Left renal pelvis (tissue), 4 donors: Measurements from ENCODE around the gene STON2. TPM values are rescaled to one million over a fixed set of nuclear protein-coding genes. Genes with fewer than 3 reads are reported as not detected.
"Not testable (repeated sequence)": the region's sequence is repeated elsewhere in the genome, so short reads cannot be mapped to it uniquely, and the experiment has no call there.

Source experiments
- DNase-seq, 4 donors: peaks; one replicate each; pipeline ENCODE4 v3.0.0-alpha.2; 2013; ENCODE audit warnings: low read depth in 4 of 4, low spot score in 3 of 4
- polyA plus RNA-seq, 4 donors: library from polyadenylated mRNA; unstranded; fragments of 120-200 nt; gene quantifications; one replicate each; pipeline ENCODE4 v1.2.1, GENCODE V29; 2013; ENCODE audit not compliant: insufficient read length in 4 of 4

Gene STON2
- polyA plus RNA-seq, 4 donors: 2.5 to 53.8 (median 45.7) TPM

DNA sequence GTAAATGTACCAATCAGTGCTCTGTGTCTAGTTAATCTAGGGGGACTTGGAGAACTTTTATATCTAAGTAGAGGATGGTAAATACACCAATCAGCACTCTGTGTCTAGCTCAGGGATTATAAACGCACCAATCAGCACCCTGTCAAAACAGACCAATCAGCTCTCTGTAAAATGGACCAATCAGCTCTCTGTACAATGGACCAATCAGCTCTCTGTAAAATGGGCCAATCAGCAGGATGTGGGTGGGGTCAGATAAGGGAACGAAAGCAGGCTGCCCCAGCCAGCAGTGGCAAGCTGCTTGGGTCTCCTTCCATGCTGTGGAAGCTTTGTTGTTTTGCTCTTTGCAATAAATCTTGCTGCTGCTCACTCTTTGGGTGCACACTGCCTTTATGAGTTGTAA, 163.3 kb downstream of the STON2 start:
- DNase-seq: not testable (repeated sequence)

DNA sequence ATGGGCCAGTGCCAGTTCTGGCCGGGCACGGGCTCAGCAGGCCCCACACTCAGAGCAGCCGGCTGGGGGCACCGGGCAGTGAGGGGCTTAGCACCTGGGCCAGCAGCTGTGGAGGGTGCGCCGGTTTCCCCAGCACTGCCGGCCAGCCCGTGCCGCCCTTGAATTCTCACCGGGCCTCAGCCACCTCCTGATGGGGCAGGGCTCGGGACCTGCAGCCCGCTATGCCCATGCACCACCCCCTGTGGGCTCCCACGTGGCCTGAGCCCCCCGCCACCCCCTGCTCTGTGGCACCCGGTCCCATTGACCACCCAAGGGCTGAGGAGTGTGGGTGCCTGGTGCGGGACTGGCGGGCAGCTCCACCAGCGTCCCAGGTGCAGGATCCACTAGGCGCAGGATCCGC, 164.0 kb downstream of the STON2 start:
- DNase-seq: no peak

DNA sequence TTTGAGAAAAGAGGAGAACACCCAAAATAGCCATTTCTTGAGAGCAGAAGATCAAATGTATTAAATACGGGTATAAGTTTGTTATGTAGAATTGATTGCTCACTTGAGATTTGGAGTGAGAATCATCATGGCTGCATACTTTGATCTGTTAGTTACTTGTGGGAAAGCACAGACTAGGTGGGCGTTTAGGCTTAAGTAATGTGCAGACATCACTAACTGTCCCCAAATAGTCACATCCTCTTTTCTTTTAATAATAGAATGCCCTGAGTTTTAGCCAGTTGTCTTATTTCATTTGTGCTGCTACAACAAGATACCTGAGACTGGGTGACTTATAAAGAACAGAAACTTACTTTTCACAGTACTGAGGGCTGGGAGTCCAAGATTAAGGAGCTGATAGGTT, 165.0 kb downstream of the STON2 start:
- DNase-seq: no peak

DNA sequence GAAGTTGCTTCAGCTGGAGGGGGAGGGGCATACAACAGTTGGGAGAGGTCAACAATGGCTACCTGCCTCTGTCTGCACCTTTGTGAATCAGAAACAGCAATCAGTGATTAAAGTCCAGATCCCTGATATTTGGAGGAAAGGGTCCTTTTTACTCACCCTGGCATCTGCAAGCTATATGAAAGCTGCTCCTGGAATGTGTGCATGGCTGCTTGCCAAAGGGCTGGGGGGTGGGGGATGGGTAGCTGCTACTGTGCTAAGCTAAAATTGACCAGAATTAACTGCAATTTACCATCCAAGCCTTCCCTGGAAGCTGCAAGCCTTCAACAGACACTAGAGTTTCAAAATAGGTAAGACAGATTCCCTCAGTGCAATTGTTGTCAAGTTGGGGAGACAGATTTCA, 165.8 kb downstream of the STON2 start:
- peak in 2 of 4 donors; percentile 33 to 42 for DNase-seq

DNA sequence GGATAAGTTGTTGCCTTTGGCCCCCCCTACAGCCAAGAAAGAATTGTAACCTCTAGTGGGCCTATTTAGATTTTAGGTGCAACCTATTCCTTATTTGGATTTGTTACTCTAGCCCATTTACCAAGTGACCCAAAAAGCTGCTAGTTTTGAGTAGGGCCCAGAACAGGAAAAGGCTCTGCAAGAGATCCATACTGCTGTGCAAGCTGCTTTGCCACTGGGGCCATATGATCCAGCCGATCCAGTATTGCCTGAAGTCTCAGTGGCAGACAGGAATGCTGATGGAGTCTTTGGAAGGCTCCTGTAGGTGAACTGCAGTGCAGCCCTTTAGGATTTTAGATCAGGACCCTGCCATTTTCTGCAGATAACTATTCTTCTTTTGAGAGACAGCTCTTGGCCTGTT, 166.5 kb downstream of the STON2 start:
- no peak for DNase-seq

DNA sequence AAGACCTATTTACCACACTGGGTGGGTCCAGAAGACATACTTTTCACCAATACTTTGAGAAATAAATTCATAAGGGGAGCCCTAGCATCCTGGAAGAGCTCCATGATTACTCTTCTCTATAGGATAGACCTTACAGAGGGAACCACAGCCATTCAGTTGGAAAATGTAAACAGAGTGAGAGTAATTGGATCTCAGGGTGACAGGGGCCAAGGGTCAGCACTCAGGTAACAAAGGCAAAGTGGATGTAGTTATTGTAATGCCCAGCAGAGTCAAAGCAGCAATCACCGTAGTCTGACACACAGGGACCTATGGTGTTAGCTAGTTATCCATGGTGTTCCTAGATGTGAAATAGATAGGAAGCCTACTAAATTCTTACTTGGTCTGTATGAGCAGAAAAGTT, 168.6 kb downstream of the STON2 start:
- no peak for DNase-seq

DNA sequence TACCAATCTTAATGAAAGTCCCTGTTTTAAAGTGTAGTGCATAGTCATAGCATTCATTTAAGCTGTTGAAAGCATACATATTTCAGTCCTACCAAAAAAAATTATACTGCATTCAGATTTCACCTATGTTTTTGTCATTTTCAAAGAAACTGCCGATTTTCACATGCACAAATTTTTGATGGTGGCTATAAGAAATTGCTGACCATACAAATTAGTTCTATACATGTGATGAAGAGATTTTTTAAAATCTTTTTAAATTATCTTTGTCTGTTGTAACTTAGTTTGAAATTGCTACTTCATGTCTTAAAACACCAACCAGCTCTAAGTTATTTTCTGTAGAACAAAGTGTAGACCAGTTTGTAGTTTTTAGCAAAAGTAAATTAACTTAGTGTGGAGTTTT, 175.9 kb downstream of the STON2 start:
- DNase-seq: no peak

DNA sequence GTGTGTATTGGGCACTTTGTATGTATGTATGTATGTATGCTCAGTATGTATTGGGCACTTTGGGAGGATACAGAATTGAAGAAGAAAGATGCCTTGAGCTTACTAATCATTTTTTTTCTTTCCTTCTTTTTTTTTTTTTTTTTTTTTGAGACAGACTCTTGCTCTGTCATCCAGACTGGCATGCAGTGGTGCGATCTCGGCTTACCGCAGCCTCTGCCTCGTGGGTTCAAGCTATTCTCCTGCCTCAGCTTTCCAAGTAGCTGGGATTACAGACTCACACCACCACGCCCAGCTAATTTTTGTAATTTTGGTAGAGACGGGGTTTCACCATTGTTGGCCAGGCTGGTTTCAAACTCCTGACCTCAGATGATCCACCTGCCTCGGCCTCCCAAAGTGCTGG, 176.3 kb downstream of the STON2 start:
- not testable (repeated sequence) for DNase-seq

DNA sequence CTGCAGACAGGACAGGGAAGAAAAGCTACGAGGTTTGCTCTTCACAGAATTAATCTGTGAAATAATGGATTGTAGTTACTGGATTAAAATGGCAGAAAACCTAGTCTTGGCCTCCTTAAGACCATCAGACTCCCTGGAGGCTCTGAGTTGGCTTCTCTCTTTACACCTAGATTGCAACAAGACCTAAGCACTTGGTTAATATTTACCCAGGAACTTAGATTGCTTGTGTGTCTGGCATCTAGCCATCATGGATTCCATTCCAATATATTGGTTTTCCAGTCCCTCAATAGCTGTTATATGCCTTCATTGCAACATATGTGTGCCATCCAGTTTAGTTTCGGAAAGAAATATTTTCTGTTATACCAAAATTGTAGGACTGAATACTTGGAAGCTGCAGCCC, 177.4 kb downstream of the STON2 start:
- DNase-seq: no peak

DNA sequence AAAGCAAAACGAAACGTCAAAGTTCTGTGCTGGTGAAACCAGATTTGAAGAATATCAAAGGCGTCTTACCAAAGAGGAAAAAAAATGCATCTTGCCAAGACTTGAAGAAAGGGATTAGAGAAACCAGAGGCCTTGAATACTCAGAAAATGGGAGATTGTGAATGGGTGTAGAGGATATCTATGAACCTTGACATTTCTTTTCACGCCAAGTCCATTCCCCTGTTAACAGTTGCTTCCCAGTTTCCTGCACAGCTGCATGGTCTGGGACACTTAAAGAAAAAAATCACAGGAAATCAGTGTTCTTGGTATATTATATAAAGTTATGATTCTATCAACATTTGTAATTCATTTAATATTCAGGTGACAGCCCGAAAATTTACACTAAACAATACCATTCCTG, 178.0 kb downstream of the STON2 start:
- no peak for DNase-seq

DNA sequence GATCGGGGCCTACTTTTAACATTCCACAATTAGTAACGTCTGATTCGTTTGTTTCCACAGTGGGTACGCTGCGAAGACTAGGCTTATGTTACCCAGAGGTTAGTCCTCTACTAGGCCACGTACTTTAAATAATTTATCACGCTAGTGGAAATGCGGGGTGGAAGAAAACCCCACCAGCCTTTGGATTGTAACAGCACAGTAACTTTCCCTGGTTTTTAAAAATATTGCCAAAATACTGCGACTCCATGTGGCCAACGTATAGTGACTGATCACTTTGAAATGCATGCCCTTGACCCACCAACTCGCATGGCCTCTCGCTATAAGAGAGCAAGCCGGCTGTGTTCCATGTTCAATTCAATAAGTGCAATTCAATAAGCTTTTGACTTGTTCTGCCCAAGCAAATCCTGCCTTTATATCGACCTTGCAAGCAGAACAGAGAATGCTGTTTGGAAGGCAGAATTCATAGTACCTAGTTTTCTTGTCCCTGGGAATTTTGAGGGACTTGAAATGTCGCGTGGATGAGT, 178.5 kb downstream of the STON2 start:
- DNase-seq: no peak

DNA sequence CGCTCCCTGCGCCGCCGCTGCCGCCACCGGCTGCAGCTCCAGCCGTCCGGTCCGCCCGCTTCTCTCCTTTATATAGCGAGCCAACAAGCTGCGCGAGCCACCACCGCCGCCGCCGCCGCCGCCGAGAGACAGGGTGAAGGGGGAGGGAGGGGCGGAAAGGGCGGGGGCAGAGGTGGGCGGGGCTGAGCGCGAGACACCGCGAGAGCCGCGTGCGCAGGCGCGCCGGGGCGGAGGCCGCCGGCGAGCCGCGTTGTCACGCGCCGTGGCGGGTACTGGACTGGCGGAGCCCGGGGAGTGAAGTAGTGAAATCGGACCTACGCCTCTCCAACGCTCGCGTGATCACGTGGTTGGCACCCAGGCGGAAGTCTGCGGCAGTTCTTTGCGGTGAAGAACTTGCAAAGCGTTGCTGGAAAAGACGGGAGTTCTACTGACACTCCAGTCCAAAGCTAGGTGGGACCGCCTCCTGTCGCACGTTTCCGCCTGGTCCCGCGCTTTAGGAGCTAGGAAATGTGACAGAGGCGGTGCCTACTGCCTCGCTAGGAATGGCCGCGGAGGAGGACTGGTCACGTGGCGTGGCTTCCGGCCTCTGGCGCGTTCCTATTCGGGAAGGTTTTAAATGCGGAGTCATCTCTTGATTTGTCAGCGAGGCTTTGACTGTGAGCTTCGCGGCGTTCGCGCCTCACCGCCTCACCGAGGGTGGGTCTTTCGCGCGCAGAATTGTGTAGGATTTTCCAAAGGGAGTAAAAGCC, 179.1 kb downstream of the STON2 start, which contains the start of gene GTF2A1:
GTF2A1 (minus strand) TSS at position 130 of the 749 bp plus-strand sequence. CDS start 441 bp downstream, outside the sequence.
- DNase-seq: peak; percentile 91 to 97 (median 92)

DNA sequence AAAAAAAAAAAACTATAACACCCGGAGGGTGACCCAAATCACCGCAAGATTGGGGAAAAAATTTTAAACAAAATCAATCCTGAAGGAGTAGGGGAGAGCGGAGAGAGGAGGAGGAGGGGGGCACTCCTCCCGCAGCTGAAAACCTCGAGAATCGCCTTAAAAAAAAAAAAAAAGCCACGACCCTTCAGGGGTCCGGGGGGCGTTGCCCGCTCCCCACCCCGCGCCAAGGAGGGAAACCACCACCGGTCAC, 179.6 kb downstream of the STON2 start:
- no peak for DNase-seq

DNA sequence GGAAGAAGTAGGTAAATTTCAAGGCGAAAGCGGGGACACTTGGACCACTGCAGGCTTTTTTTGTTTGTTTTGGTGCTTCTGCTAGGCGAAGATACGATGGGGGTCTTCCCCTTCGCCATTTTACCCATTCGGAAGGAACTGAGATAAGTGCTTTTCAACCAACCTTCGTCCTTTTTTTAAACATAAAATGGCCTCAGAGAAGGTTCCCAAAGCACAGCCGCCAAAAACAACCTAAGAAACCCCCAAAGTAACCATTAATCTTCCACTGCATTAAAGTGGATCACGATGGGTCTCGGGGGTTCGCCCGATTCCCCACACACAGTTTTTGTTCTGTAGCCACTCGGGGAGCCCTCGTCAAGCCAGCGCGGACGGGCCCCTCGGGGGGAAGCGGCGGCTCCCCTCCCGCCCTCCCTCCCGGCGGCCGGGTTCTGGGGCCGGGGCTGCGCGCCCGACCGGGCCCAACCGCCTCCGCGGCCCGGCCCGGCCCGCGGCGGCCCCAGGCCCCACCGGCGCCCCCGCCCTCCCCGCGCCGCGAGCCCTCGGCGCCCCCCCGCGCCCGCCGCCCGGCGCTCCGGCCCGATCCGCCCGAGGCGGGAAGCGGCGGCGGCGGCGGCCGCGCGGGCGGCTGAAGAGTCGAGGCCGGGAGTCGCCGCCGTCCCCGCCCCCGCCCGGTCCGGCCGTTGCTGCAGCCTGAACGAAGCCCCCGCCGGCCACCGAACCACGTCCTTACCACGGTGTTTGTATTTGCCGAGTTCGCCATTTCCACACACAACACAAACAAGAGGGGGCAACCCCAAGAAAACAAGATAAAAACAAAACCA, 180.2 kb downstream of the STON2 start:
- DNase-seq: peak in 2 of 4 donors; percentile 25 to 28

DNA sequence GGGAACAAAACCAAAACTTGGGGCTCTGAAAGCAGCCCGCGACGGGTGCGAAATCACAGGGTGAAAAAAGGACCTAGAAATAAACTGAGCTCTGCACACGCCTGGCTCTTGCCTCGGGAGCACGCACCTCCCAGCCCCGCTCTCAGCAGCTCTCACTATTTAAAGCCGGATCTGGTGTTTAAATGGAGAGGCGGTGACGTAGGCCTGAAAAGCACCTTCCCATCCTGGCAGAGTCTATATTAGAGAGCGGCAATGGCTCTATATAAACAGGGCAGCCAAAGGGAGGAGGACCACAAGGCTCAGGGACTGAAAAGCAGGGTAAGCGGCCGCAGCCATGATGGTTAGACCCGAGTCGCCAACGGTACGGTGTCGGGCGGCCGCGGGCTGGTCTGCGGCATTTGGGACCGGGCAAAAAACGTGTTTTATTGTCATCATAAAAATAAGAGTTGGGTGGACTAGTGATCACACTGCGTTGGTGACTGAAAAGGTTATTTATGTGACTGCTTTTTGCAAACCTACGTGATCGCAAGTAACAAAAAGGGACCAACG, 180.8 kb downstream of the STON2 start:
- DNase-seq: peak; percentile 91 to 96 (median 92)

DNA sequence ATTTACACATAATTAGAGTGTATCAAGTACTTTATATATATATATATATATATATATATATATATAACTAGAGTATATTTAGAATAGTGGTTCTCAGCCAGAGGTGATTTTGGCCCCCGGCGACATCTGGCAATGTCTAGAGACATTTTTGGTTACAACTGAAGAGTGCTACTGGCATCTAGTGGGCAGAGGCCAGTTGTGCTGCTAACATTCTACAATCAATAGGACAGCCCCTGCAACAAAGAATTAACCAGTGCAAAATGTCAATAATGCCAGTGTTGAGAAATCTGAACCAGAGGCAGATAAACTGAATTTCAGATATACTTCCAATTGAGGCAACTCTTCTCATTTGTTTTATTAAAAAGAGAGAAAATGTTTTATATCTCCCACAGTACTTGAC, 188.3 kb downstream of the STON2 start:
- DNase-seq: no peak

Other genes with a start within 250 kb of the STON2 start
- gene GTF2A1, start 179.4 kb downstream of the STON2 start, polyA plus RNA-seq: 10 to 100 TPM; 34.4 to 45.1 (median 38.0) TPM
- 10 to 100 TPM; 60.6 to 96.0 (median 76.5) TPM for gene SEL1L, start 133.5 kb upstream of the STON2 start, polyA plus RNA-seq